DMS 273 (cell line): ENCODE results near the gene STK11IP.

Source experiments
- DNase-seq: peaks from one replicate; lab custom pipeline; 2025; ENCODE audit not compliant: unreplicated experiment; lab: John Stamatoyannopoulos, UW

STK11IP gene

GRCh38 chr2:219614076-219614860 lies 16.6 kb downstream of the STK11IP start:
- DNase-seq = no peak

DNA sequence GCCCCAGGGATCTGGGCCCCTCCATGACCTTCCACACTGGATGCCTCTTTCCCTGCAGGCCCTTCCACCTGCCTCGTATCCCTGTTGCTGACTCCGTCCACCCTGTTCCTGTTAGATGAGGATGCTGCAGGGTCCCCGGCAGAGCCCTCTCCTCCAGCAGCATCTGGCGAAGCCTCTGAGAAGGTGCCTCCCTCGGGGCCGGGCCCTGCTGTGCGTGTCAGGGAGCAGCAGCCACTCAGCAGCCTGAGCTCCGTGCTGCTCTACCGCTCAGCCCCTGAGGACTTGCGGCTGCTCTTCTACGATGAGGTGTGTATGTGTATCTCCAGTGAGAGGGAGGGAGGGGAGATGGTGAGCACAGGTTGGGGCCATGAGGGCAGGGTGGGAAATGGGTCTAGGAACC lies 17.4 kb downstream of the STK11IP start:
- no peak for DNase-seq

DNA sequence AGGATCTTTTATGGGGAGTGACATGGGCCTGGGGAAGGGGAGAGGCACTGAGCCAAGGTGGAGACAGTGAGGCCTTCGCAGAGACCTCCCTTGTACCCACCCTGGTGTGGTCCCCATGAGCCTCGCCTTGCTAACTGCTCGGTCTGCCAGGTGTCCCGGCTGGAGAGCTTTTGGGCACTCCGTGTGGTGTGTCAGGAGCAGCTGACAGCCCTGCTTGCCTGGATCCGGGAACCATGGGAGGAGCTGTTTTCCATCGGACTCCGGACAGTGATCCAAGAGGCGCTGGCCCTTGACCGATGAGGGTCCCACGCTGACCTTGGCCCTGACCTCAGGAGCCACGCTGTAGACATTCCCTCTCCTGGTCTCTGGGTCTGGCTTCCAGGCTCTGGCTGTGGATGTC lies 18.2 kb downstream of the STK11IP start:
- DNase-seq = no peak

DNA sequence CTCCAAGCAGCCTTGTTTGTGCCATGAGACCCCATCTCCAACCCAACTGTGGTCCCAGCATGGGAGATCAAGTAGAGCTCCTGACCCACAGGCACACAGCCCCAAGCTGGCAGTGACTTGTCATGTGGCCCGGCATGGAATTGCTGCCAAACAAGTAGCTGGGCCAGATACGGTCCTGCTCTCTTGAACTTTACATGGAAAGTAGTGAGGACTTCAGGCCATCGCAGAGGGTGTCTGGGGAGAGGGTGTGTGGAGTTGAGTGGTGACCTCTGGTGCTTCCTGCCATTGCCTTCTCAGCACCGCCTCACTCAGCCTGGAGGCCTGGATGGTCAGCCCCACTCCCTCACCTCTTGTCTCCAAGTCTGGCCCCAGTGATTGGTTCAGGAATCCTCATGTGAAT lies 18.9 kb downstream of the STK11IP start:
- DNase-seq = no peak

DNA sequence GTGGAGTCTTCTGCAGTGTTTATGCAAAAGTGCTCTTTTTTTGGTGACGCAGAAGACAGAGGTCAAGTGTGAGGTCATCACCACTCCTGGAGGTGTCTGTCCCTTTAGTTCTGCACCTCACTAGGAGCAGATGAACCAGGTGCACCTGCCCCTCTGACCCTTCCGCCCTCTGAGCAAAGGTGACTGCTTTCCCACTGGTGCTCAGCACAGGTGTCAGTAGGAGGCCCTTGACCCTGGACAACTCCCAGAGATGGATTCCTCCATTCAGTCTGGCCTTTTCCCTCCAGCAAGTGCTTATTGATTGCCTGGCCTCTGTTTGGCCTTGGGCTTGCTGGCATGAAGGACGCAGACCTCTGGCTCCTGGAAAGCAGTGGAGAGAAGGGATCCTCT lies 21.1 kb downstream of the STK11IP start:
- no peak for DNase-seq

DNA sequence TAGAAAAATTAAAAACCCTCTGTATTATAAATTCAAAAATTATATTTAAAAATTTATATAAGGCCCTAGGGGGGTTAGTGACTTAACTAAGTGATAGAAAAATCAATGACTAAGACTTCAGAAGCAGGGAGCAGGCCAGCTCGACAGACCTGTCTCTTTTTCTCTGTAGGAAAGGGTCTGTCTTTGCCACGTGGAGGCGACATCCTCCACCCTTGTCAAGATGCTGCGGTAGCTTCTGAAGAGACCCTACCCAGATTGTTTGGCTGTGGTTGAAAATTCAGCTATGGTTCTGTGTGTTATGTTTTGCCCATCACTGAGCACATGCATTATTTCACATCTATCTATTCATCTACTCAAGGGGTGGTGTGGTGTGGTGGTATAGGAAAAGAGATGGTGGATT lies 21.6 kb downstream of the STK11IP start:
- DNase-seq = no peak

DNA sequence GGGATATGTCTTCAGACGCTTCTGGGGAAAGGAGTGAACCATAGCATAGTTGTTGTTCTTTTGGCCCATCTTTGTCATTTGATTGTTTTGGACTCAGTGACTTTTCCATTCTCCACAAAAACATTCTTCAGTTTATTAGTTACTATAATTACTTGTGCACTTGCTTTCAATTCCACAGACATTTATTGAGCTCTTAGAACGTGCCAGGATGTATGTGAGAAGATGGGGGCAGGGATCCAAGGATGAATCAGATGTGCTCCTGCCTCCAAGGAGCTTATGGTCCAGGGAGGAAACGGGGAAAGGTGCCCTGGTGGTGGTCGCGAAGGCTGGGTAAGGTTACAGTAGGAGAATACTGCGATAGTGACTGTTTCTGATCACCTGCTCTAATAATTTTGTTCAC lies 22.9 kb downstream of the STK11IP start:
- no peak for DNase-seq

- no peak for DNase-seq
These were observed 24.3 kb downstream of the STK11IP start for GRCh38 chr2:219621935-219622334.

GRCh38 chr2:219622472-219622871 lies 24.8 kb downstream of the STK11IP start:
- no peak for DNase-seq

DNA sequence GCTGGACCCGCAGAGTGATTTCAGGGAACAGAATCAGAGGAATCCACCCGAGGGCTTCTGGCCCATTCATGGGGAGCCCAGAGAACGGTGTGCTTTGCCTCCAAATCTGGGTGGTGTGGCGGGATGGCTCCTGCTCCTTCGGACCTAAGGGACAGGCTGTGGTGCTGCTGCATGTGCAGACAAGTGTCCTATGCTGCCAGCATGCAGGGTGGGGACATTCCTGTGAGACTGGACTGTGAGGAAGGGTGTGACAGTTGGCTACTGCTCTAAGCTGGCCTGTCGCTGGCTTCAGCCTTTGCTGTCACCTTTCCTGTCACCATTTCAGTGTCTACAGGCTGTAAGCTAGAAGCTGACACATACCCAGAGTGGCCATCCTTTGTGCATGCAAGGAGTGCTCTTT lies 26.9 kb downstream of the STK11IP start:
- DNase-seq = no peak

GRCh38 chr2:219625179-219625578 lies 27.5 kb downstream of the STK11IP start:
- no peak for DNase-seq

- peak; percentile 14 for DNase-seq
These were observed 28.9 kb downstream of the STK11IP start for GRCh38 chr2:219626540-219626939.

GRCh38 chr2:219627103-219628100 lies 29.7 kb downstream of the STK11IP start, which contains the start of gene SLC4A3:
Gene SLC4A3 (plus strand): TSS chr2:219627630. CDS start chr2:219627993, 363 bp downstream.
- DNase-seq = peak; percentile 67

DNA sequence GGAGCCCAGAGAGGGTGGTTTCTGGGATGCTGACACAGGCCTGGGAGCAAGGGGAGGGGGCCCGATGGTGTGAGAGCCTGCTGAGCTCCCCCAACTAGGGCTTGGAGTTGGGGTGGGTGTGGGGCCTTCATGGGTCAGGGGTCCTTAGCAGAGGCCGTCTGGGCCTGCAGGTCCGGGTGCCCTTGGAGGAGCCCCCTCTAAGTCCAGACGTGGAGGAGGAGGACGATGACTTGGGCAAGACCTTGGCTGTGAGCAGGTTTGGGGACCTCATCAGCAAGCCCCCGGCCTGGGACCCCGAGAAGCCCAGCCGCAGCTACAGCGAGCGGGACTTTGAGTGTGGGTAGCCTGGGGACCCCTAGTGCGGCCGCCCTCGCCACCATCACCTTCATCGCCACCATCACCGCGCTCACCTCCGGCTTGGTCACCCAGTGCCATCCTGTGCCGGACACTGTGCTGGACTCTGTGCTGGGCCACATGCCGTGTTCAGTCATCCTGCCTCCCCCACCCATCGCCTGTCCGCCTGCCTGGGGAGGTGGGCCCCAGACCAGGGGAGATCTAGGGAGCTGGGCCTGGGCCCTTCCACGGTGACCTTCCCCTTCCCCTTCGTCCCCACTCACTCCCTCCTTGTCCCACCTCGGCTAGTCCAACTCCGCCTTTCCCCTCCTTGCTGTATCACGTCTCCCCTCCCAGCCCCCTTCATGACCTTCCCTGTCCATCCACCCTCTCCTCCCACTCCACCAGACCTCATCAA lies 30.8 kb downstream of the STK11IP start:
- no peak for DNase-seq

DNA sequence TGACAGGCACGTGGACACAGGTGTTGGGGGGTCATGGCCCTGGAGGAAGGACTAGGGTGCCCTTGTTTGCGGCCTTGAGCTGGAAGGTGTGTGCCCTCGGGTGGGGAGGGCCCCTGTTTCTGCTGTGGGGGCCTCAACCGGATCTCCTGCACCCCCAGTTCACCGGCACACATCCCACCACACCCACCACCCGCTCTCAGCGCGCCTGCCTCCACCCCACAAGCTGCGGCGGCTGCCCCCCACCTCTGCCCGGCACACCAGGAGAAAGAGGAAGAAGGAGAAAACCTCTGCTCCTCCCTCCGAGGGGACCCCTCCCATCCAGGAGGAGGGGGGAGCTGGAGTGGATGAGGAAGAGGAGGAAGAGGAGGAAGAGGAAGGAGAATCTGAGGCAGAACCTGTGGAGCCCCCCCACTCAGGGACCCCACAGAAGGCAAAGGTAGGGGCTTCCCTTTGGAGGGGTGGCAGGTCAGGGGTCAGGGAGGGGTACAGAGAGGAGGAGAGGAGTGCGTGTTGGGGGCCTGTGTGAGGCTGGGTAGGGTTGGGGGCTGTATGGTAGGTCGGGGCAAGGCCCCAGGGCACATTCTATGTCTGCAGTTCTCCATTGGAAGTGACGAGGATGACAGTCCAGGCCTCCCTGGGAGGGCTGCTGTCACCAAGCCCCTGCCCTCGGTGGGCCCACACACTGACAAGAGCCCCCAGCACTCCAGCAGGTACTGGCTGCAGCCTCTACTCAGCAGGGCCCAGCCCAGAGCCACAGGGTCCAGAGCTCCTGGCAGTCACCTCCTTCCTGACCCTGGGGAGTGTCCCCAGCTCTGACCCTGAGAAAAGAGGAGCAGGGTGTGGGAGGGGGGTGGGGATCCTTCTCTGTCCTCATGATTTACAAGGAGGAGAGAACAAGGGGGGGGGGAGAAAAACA lies 31.6 kb downstream of the STK11IP start:
- DNase-seq = no peak

GRCh38 chr2:219629976-219630695 lies 32.5 kb downstream of the STK11IP start:
- DNase-seq = no peak

- DNase-seq = no peak
These were observed 33.2 kb downstream of the STK11IP start for GRCh38 chr2:219630770-219631405.

- no peak for DNase-seq
These were observed 33.8 kb downstream of the STK11IP start for GRCh38 chr2:219631406-219631891.
